NCI-H2171 treated with DMSO at 0.1 percent for 48 hours (cell line): Measurements from ENCODE around the gene NGEF.
A peak's percentile ranks its signal among the peaks of the same experiment; 100 is the strongest.
"Not testable (repeated sequence)": the region's sequence is repeated elsewhere in the genome, so short reads cannot be mapped to it uniquely, and the experiment has no call there.

Experiments
- DNase-seq: peaks from one replicate; lab custom pipeline; 2025; lab: John Stamatoyannopoulos, UW

The NGEF gene, protein sequence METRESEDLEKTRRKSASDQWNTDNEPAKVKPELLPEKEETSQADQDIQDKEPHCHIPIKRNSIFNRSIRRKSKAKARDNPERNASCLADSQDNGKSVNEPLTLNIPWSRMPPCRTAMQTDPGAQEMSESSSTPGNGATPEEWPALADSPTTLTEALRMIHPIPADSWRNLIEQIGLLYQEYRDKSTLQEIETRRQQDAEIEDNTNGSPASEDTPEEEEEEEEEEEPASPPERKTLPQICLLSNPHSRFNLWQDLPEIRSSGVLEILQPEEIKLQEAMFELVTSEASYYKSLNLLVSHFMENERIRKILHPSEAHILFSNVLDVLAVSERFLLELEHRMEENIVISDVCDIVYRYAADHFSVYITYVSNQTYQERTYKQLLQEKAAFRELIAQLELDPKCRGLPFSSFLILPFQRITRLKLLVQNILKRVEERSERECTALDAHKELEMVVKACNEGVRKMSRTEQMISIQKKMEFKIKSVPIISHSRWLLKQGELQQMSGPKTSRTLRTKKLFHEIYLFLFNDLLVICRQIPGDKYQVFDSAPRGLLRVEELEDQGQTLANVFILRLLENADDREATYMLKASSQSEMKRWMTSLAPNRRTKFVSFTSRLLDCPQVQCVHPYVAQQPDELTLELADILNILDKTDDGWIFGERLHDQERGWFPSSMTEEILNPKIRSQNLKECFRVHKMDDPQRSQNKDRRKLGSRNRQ

DNA sequence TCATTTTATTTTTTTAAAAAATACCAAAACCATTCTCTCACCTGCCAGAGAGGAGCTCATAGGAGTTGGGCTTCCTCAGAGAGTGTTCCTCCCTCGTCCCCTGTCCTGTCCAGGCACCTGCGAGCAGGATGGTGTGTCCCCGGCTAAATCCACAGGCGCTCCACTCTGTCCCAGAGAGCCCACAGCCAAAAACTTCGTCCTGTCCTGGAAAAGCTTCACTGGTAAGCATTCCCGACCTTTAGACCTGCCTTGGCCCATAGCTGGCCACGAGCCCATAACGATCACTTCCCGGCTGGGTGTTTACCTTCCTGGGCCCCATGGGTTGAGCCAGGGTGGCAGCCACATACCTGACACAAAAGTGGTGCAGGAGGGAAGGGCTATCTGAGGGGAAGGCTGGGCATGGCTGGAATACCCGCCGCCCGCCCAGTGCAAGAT lies at the start of gene NGEF:
Gene NGEF (minus strand): TSS at position 230 of the 435 bp plus-strand sequence. CDS start 38,366 bp downstream, outside the sequence.
- DNase-seq: no peak

DNA sequence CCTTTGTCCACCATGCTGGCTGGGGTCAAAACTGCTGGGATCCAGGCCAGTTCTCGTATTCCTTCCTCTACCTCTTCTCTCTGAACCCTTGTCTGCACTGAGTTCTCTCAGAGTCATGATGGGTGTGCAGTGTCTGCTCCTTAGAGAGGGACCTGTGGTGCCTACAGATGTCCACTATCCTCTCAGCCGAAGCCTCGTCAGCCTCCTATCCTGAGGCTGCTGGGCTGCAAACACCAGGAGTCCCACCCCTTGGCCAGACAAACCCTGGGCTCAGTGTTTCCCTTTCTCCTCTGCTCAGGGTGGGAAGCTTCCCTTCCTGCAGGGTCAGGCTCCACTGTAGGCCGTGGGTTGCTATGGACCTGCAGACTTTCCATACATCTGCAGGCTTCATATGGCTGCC lies 49.4 kb upstream of the NGEF start:
- no peak for DNase-seq

DNA sequence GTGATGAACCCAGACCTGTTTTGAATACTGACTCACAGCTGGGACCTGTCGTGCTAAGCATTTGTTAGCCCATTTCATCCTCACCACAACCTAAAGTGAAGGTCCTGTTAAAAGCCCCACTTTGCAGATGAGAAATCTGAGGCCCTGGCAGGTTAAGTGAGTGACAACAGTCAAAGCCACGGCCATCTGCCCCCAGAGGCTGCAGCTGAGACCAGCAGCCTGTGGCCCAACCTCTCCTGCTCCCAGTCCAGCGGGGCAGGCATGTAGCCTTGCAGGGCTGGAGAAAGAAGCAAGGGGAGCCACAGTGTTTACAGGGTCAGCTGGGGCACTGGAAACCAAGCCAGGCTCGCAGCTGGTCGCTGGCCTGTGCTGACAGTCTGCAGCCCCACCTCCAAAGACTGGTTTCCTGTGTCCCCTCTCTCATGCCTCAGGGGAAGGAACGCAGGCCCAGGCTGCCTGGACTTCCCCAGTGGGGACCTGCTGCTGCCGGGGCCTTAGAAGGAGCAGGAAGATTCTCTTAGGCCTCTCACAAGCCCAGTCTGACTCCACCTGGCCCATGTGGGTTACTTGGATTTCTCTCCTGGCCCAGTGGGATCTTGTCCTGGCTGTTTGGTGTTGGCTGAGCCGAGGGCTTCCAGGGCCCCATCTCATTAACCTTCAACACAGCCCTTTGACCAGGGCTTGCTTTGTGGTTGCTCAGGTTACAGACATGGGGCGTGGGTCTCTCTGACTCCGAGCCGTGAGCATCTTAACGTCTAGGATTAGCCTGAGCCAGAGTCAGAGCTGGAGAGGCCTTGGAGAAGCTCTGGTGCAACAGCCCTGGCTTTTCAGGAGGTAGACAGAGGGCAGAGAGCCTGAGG lies 48.8 kb upstream of the NGEF start:
- no peak for DNase-seq

DNA sequence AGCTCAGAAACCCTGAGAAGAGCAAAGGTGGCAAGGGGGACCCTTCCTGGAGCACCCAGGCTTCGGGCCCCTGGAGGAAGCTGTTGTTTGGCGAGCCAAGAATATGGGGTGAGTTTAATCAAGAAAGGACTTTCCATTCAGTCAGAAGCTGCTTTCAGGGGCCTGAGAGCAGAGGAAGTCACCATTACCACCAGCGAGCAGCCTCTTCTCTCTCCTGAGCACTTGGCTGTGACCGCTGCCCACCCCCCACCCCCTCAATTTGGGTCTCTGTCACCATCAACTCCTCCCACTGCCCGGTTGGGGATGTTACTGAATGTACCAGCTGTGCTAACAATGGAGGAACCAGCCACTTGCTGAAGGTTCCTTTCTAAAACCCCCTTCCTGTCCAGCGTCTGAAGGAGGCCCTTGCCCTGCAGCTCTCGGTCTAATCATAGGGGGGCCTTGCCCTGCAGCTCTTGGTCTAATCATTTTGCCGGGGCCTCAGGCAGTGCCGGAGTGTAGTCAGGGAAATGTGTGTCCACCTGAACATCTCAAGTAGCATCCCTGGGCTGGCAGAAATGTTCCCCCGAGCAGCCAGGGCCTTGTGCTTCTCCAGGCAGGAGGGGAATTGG lies 48.0 kb upstream of the NGEF start:
- no peak for DNase-seq

DNA sequence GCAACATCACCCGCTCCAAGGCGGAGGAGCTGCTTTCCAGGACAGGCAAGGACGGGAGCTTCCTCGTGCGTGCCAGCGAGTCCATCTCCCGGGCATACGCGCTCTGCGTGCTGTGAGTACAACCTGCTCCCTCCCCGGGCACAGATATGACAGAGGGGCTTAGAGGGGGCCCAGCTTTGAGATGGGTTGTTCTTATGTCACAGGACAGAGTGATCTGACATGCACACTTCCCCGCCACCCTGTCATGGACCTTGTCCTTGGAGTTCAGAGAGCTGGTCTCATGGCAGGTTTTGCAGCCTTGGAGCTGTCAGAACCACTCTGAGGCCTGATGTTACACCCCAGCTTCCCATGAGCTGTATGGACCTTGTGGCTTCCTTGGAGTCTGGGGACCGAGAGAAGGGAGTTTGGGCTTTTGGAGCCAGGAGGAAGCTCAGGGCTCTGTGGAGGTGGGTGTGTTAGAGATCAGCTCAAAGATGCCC lies 47.5 kb upstream of the NGEF start:
- no peak for DNase-seq

DNA sequence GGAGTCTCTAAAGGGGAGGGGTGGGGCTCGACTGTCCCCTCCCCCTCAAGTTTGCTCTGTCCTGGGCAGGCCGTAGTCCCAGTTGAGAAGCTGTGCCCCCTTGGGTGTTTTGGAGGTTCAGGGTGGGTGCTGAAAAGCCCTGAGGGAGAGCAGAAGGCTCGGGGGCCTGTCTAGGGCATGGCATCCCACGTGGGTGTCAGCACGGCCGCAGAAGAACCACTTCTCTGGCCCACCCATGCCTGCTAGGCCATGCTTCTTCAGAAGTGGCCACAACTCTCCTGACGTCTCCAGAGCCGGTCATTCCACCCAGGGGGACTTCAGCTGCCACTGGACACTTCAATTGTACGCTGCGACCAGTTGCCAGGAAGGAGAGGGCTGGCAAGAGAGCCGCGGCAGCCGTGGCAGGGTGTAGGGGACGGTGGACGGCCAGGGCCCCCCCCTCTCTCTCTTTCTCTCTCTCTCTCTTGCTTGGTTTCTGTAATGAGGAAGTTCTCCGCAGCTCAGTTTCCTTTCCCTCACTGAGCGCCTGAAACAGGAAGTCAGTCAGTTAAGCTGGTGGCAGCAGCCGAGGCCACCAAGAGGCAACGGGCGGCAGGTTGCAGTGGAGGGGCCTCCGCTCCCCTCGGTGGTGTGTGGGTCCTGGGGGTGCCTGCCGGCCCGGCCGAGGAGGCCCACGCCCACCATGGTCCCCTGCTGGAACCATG lies 46.9 kb upstream of the NGEF start, which contains the start of gene INPP5D:
Gene INPP5D (plus strand): TSS at position 546 of the 704 bp plus-strand sequence. CDS start 137 bp downstream, at position 683.
- DNase-seq: no peak

DNA sequence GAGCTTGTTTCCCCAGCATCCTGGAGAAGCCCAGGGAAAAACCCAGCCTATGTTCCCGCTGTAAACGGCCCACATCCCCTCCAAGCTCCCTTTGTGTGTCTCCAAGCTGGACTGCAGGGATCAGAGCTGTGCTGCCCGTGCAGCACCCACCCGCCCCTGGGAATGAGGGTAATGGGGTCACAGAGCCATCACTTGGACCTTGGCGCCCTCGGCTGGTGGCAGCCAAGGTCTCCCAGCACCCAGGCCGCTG lies 46.4 kb upstream of the NGEF start:
- no peak for DNase-seq

DNA sequence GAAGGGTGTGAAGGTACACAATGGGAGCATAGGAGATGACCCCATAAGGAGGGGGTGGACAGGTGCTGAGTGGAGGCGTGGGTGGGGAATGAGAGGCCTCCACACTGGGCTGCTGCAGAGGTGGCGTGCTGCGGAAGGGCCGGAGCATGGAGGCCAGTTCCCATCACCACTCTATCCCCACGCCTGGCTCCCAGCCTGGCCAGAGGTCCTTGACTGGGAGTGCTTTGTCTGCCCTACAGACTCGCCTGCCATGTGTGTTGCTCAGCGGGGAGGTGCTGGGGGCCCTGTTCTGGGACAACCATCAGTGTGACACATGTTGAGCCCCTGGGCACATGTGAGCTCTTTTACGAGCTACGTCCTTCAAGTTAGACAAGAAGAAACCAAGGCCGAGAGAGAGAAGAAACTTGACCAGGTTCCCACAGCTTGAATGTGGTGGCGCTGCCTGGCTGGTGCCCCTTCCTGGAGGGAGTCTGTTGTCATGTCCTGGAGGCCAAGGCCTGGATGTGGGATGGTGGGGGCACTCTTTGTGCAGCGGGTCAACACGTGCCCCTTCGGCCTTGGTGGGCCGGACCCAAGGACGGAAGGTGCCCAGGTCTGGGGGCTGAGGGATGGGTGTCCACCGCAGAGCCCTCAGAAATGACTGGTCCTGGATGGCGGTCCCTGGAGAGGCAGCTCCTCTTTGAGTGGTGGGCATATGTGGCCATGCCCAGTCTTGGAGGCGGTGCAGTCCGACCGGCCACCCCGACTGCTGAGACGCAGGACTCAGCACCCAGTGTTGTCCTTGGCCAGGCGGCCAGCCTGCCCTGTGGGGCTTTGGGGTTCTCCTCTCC lies 45.9 kb upstream of the NGEF start:
- no peak for DNase-seq

DNA sequence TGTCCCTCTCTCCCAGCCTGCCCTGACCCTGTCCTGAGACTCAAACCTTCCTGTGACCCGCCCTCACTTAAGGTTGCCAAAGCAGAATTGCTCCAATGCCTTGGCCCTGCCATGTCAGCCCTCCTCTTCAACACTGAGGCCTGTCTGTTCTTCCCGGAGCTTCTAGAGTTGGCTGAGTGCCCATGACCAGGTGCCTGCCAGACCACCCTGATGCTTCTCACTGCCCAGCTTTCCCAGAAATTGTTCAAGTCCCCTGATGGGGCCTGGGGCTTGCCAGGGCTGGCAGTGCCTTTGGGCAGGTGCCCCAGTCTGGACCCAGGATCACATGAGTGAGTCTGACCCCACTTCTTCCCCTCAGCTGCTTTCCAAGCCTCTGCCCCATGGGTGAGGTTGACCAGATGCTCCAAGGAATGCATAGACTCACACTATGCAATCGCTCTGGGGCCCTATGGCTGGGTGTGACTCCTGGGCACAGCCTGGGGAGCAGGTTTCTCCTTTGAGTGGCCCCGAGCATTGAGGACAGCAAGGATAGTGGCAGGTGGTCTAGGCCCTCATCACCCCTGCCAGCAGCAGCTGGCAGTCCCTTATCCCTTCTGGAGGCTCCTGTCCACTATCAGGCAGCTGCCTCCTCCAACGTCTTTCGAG lies 44.0 kb upstream of the NGEF start:
- DNase-seq: no peak

DNA sequence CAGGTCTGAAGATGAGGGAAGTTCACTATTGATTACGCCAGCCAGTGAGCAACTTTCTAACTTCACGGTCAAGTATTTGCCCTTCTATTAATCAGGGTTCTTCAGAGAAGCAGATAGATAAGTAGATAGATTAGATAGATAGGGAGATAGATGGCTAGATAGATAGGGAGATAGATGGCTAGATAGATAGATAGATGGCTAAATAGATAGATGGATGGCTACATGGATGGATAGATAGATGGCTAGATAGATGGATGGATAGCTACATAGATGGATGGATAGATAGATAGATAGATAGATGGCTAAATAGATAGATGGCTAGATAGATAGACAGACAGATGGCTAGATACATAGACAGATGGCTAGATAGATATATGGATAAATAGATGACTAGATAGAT lies 42.3 kb upstream of the NGEF start:
- DNase-seq: no peak

DNA sequence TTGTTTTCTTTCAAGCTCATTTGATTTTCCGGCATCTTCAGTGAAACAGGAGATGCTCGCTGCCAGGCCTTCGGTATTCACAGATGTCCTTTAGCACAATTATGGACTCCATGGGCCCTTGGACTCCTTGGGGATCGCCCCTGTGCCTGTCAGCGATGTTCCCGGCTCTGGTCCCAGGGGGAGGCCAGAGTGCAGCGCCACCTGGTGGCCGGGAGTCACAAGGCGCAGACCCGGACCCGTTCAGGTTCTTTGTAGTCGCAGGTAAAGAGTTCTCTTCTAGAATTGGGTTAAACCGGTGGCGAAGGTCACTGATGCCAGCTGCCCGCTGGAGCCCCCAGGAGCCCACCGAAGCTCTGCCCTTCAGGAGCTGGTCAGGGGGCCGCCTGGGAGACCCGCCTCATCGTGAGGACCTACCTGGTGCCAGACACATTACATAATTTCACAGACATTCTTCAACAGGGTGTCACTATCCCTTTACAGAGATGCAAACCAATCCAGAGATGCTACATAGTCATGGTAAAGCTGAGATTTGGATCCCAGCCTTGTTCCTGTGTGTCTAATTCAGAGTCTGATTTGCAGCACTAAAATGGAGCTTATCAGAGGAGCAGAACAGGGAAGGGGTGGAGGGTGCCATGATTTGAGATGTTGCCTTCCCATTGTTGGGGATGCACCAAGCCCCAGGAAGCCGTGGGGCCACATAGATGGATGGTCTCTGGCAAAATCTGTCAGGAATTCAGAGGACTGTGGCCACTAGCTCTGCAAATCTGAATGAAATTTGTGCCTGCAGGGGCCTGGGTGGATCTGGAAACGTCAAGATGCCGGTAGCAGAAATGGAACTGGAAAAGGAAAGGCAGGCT lies 41.1 kb upstream of the NGEF start:
- DNase-seq: peak; percentile 1

DNA sequence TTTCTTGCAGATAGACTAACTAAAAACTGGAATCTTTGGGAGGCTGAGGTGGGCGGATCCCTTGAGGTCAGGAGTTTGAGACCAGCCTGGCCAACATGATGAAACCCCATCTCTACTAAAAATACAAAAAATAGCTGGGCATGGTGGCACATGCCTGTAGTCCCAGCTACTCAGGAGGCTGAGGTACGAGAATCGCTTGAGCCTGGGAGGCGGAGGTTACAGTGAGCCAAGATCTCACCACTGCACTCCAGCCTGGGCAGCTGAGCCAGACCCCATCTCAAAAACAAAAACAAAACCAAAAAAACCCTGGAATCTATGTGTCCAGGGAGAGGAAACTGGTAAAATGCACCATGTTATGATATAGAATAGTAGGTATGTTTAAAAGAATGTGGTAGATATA lies 39.5 kb upstream of the NGEF start:
- not testable (repeated sequence) for DNase-seq

DNA sequence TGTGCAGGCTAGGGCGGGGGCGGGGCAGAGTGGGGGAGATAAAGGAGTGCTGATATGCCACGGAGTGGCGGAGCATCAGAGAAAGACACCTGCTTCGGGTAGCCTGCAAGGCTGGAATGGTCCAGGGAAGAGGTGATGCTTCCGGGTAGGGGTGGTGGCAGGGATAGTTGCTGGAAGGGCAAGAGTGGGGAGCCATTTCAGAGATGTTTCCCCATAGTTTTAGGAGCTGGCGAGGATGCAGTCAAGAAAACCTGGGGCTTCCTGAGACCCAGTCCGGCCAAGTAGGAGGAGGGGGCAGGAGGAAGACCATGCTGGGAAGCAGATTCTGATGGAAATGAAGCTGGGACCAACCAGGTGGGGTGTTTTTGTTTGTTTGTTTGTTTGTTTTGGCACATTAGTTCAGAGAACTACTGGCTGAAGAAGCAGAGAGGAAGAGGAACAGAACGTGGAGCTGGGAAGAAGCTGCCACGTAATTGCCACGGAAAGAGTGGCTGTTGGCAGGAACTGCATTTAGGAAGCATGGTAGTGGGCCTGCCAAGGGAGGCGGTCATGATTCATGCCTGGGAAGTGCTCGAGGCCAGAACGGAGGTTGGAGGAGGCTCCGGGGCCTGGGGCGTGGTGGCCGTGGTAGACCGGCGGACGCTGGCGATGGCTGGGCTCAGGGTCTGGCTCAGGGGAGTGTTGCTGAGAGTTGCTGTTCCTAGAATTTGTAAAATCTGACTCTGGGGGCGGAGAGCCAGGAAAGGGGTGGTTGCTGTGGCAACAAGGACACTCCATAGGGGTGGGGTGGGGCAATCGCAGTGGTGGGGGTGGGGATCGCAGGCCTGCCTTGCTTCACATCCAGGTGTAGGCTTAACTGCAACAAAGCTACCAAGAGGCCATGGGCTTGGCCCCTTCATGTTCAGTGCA lies 38.4 kb upstream of the NGEF start:
- DNase-seq: no peak

DNA sequence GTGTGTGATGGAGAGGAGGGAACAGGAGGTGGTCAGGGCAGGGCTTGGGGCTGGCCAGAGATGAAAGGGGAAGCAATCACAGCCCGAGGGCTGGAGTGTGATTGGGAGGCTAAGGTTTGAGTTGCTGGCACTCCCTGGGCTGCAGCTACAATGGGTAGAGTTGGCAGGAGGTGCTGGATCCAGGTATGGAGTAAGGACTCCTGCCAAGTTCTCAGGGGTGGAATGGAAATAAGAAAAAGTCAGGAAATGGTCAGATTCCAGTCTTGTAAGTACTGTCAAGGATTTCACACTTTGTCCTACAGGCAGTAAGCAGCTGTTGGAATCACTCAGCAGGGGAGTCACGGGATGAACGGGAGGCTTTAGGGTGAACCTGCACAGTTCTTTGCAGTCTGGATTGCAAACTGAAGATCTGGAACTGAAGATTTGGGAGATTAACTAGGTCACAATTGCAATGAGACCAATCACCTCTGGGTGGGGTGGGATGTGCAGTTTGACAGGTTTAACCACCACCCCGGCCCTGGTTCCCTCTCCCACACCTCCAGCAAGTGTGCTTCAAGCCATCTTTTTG lies 36.2 kb upstream of the NGEF start:
- DNase-seq: no peak

DNA sequence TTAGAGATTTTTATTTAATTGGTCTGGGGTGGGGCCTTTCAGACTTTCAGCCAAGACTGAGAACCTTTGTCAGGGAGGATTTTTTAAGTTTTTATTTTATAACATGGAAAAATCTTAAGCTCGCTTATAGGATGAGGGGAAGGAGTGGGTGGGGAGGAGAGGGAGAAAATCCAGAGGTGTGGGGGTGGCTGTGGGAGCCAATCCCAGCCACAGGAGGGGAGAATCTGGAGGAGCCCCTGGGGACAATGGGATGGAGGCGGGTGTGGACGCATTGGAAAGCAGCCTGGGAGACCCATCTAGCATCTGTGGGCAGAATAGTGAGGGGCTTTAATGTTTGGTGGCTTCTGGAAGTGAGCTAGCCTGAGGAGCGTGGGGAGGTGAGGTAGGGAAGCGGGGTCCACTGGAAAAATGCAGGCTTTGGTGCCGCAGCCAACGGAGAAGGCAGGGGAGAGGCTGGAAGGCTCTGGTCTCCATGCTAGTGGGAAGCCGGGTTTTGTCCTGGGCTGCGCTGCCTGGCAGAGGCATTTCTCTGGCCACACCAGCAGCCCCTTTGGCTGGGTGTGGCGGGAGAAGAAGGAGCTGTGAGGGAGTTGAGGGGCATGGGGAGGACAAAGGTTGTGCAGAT lies 35.6 kb upstream of the NGEF start:
- DNase-seq: no peak

DNA sequence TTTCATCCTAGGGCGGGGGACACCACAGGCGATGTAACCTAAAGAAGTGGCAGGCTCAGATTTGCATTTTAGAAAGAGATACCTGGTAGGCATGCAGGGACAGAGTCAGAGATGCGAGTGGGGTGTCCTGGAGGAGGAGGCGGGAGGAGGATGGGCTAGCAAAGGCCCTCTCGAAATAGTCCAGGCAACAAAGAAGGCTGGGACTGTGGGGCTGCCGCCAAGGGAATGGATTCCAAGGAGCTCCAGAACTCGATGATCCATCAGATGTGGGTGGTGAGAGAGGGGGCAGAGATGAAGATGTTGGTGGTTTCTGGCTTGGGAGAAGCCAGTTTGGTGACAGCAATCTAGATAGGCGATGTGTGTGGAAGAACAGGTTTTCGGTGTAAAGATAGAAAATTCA lies 34.6 kb upstream of the NGEF start:
- no peak for DNase-seq

DNA sequence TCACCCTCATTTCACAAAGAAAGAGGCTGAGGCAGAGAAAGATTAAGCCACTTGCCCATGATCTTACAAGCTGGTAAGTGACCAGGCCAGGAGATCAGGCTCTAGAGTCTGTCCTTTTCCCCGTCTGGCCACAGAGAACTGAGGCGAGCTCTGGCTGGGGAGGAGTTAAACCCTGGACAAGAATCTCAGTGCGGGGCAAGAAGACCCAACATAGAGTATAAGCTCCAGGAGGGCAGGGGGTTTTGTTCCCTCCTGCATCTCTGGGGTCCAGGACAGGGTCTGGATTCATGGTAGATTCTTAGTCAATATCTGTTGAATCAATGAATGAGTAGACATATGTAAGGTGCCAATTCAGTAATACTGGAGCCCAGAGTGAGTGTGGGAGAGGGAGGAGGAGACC lies 34.1 kb upstream of the NGEF start:
- DNase-seq: no peak
